Fibroblast of lung (primary cell): ENCODE results near the gene PCSK5. TPM values are rescaled to one million over a fixed set of nuclear protein-coding genes. Genes with fewer than 3 reads are reported as not detected.

Experiments
- DNase-seq, 2 donors: peaks; one replicate each; pipeline versions ENCODE4 v3.0.0 to v3.0.0-alpha.2; 2010; ENCODE audit warnings: low read depth in 2 of 2
- H2AFZ ChIP-seq: 2 replicates; pipeline ENCODE4 v1.5.1; 2012; ENCODE audit warnings: low read length, control low read depth, inconsistent platforms
- H3K27ac ChIP-seq: 2 replicates; pipeline ENCODE4 v1.5.1; 2011; ENCODE audit warnings: low read length, control low read depth; ENCODE audit not compliant: insufficient read depth
- H3K27me3 ChIP-seq: 2 replicates; pipeline ENCODE4 v1.5.1; 2011; ENCODE audit warnings: mild to moderate bottlenecking, low read length; ENCODE audit not compliant: control insufficient read depth, insufficient read depth
- H3K36me3 ChIP-seq: 2 replicates; pipeline ENCODE4 v1.5.1; 2011; ENCODE audit warnings: low read length; ENCODE audit not compliant: control insufficient read depth, insufficient read depth
- H3K4me1 ChIP-seq: 2 replicates; pipeline ENCODE4 v1.5.1; 2011; ENCODE audit warnings: low read length; ENCODE audit not compliant: control insufficient read depth, insufficient read depth; ENCODE audit errors: extremely low read depth
- H3K4me2 ChIP-seq: 2 replicates; pipeline ENCODE4 v1.5.1; 2011; ENCODE audit warnings: low read length, control low read depth; ENCODE audit not compliant: insufficient read depth; ENCODE audit errors: extremely low read depth
- H3K4me3 ChIP-seq, 4 experiments: fragments of 200-600 bp in 1 of 4; sonication (generic) in 1 of 4; replicated peaks in 1 of 4; 2 replicates each; pipeline ENCODE4 v1.5.1; 2011 to 2016; ENCODE audit warnings: low read length in 4 of 4, low read depth in 3 of 4, mild to moderate bottlenecking in 3 of 4, control low read depth in 2 of 4, inconsistent platforms in 1 of 4, mixed read lengths in 1 of 4; ENCODE audit not compliant: insufficient read depth in 1 of 4; ENCODE audit errors: control extremely low read depth in 1 of 4
- H3K79me2 ChIP-seq: 2 replicates; pipeline ENCODE4 v1.5.1; 2012; ENCODE audit warnings: mild to moderate bottlenecking, low read length, inconsistent platforms; ENCODE audit not compliant: control insufficient read depth, insufficient read depth
- H3K9ac ChIP-seq: 2 replicates; pipeline ENCODE4 v1.5.1; 2011; ENCODE audit warnings: mild to moderate bottlenecking, low read length, control low read depth; ENCODE audit not compliant: insufficient read depth
- H3K9me3 ChIP-seq: 2 replicates; pipeline ENCODE4 v1.5.1; 2012; ENCODE audit warnings: low read depth, low read length; ENCODE audit not compliant: control insufficient read depth, insufficient read depth
- H4K20me1 ChIP-seq: 2 replicates; pipeline ENCODE4 v1.5.1; 2011; ENCODE audit warnings: low read length; ENCODE audit not compliant: control insufficient read depth, insufficient read depth; ENCODE audit errors: extremely low read depth
- CTCF ChIP-seq, 2 donors: IDR thresholded peaks in 1 of 2; conservative IDR thresholded peaks in 1 of 2; 1 replicate in 1 of 2; 2 replicates in 1 of 2; pipeline ENCODE4 v1.5.1; 2011 to 2012; ENCODE audit warnings: low read length in 2 of 2, control low read depth in 1 of 2, inconsistent platforms in 1 of 2, low read depth in 1 of 2, mild to moderate bottlenecking in 1 of 2
- EZH2 ChIP-seq: IDR thresholded peaks from 2 replicates; pipeline ENCODE4 v1.5.1; 2012; ENCODE audit warnings: low read length, control low read depth, mild to moderate bottlenecking; ENCODE audit errors: missing control alignments
- polyA plus RNA-seq, 2 donors: library from polyadenylated mRNA; depleted of rRNA in 1 of 2; stranded (reverse) in 1 of 2; unstranded in 1 of 2; fragments of >200 nt; gene quantifications; 2 replicates each; pipeline ENCODE4 v1.2.1, GENCODE V29; 2011 to 2012; ENCODE audit warnings: missing spikeins in 1 of 2
- total RNA-seq: library from RNA; depleted of rRNA; stranded (reverse); fragments of >200 nt; gene quantifications from 2 replicates; pipeline ENCODE4 v1.2.1, GENCODE V29; 2014

Gene PCSK5
- total and polyA plus RNA-seq, 2 donors (not counting 1 experiment from before 2014, with no cell fraction given) = 3.1 to 4.8 TPM

GRCh38 chr9:76396597-76396996 is 506.1 kb downstream of the PCSK5 start:
- H3K27me3 ChIP-seq = no peaks in the 10 kb centered on the region
- H3K9ac ChIP-seq = no peak overlapping the region
- H3K9me3 ChIP-seq = no peaks in the 10 kb centered on the region
- H2AFZ ChIP-seq = no peak overlapping the region
- no peak overlapping the region for H3K27ac ChIP-seq
- H3K36me3 ChIP-seq = no peaks in the 10 kb centered on the region
- H3K4me1 ChIP-seq = peaks cover 4% of the 10 kb centered on the region
- H3K4me2 ChIP-seq = no peak overlapping the region
- TF ChIP-seq CTCF (conservative IDR thresholded peaks at IDR 0.05 in 1 of 2, IDR thresholded peaks at IDR 0.05 in 1 of 2; ENCODE audit: low read depth in 1 of 2, low read length in 2 of 2) = no peak
- TF ChIP-seq EZH2 = no peak
- DNase-seq = no peak
- H3K79me2 ChIP-seq = peaks cover 5% of the 10 kb centered on the region
- no peak overlapping the region for H3K4me3 ChIP-seq
- no peaks in the 10 kb centered on the region for H4K20me1 ChIP-seq

GRCh38 chr9:76399856-76400255 is 509.4 kb downstream of the PCSK5 start:
- DNase-seq = no peak
- H3K27me3 ChIP-seq = no peaks in the 10 kb centered on the region
- H3K36me3 ChIP-seq = no peaks in the 10 kb centered on the region

GRCh38 chr9:76400534-76401096 is 510.1 kb downstream of the PCSK5 start:
- Histone ChIP-seq H3K36me3 (no peaks in the 10 kb centered on the region), H3K4me3 (no peak overlapping the region), H4K20me1 (no peaks in the 10 kb centered on the region), H3K27me3 (no peaks in the 10 kb centered on the region), H2AFZ (no peak overlapping the region), H3K27ac (no peak overlapping the region), H3K4me1 (peaks cover 4% of the 10 kb centered on the region), H3K4me2 (no peak overlapping the region), H3K79me2 (no peaks in the 10 kb centered on the region), H3K9ac (no peak overlapping the region), H3K9me3 (no peaks in the 10 kb centered on the region)
- no peak for DNase-seq
- no peak for TF ChIP-seq CTCF (conservative IDR thresholded peaks at IDR 0.05 in 1 of 2, IDR thresholded peaks at IDR 0.05 in 1 of 2; ENCODE audit: low read depth in 1 of 2, low read length in 2 of 2)
- TF ChIP-seq EZH2 = no peak

More at GRCh38 chr9:76399856-76400255, 509.4 kb downstream of the PCSK5 start:
- Histone ChIP-seq H3K4me2 (no peak overlapping the region), H3K9ac (no peak overlapping the region), H2AFZ (no peak overlapping the region), H3K9me3 (no peaks in the 10 kb centered on the region), H3K4me3 (no peak overlapping the region), H3K27ac (no peak overlapping the region), H4K20me1 (no peaks in the 10 kb centered on the region), H3K79me2 (no peaks in the 10 kb centered on the region), H3K4me1 (peaks cover 5% of the 10 kb centered on the region)
- TF ChIP-seq CTCF (conservative IDR thresholded peaks at IDR 0.05 in 1 of 2, IDR thresholded peaks at IDR 0.05 in 1 of 2; ENCODE audit: low read depth in 1 of 2, low read length in 2 of 2) (no peak), EZH2 (no peak)
